Omental fat pad (tissue), 4 donors: ENCODE measurements around the gene RAPGEFL1. TPM values are rescaled to one million over a fixed set of nuclear protein-coding genes. Genes with fewer than 3 reads are reported as not detected.
"Not testable (repeated sequence)": the region's sequence is repeated elsewhere in the genome, so short reads cannot be mapped to it uniquely, and the experiment has no call there.

Experiments
- ATAC-seq: fragments of 150-250 bp; one replicate; pipeline ENCODE4 v1.9.1; 2016; ENCODE audit warnings: mild to moderate bottlenecking, moderate library complexity; ENCODE audit not compliant: low FRiP score
- DNase-seq: peaks from one replicate; pipeline ENCODE4 v3.0.0-alpha.2; 2019; ENCODE audit warnings: low spot score
- small RNA-seq: library from RNA; depleted of rRNA; stranded (forward); fragments of <200 nt; gene quantifications from one replicate; pipeline ENCODE3, GENCODE V24; 2016
- total RNA-seq, 4 donors: library from RNA; depleted of rRNA; stranded (reverse); fragments of >200 nt; gene quantifications; one replicate each; pipeline ENCODE4 v1.1.0, GENCODE V29; 2016
- TF ChIP-seq, protein P1 (sequence below), 3 donors: fragments of 450-650 bp; IDR thresholded peaks; one replicate each; pipeline ENCODE4 v1.5.1; 2016 to 2017; ENCODE audit warnings: antibody characterized with exemption in 3 of 3, mild to moderate bottlenecking in 3 of 3, moderate library complexity in 2 of 3

Gene RAPGEFL1
- total RNA-seq, 4 donors from 2014 or later, result 3.0 to 16.1 (median 4.4) TPM

DNA sequence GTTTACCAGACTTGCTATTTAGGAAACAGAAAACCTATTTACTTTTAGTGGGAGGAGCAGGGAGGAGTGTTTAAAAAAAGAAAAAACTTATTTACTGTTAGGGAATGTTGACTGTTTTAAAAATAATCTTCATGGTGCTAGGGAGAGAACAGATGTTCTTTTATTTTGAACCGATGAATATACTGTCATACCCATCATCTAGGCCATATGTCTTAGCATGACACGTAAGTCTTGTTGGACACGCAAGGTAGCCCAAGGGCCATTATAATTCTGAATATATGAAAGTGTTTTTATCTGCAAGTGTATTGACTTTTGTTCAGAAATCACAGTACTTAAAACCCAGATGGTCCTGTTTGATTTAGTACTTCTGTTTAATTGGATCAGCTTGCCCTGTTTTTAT lies 53.4 kb downstream of the RAPGEFL1 start:
- TF ChIP-seq, protein P1, sequence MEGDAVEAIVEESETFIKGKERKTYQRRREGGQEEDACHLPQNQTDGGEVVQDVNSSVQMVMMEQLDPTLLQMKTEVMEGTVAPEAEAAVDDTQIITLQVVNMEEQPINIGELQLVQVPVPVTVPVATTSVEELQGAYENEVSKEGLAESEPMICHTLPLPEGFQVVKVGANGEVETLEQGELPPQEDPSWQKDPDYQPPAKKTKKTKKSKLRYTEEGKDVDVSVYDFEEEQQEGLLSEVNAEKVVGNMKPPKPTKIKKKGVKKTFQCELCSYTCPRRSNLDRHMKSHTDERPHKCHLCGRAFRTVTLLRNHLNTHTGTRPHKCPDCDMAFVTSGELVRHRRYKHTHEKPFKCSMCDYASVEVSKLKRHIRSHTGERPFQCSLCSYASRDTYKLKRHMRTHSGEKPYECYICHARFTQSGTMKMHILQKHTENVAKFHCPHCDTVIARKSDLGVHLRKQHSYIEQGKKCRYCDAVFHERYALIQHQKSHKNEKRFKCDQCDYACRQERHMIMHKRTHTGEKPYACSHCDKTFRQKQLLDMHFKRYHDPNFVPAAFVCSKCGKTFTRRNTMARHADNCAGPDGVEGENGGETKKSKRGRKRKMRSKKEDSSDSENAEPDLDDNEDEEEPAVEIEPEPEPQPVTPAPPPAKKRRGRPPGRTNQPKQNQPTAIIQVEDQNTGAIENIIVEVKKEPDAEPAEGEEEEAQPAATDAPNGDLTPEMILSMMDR (IDR thresholded peaks at IDR 0.05), result no peak
- ATAC-seq (no peak), DNase-seq (no peak)

DNA sequence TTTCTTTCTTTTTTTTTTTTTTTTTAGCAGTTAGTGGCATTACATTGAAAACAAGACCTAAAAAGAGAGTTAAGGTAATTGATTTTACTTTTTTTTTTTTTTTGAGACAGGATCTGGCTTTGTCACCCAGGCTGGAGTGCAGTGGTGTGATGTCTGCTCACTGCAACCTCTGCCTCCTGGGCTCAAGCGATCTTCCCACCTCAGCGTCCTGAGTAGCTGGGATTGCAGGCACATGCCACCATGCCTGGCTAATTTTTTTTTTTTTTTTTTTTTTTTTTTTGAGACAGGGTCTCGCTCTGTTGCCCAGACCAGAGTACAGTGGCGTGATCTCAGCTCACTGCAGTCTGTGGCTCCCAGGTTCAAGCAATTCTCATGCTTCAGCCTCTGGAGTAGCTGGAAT lies 54.7 kb downstream of the RAPGEFL1 start:
- DNase-seq, ATAC-seq: not testable (repeated sequence)

DNA sequence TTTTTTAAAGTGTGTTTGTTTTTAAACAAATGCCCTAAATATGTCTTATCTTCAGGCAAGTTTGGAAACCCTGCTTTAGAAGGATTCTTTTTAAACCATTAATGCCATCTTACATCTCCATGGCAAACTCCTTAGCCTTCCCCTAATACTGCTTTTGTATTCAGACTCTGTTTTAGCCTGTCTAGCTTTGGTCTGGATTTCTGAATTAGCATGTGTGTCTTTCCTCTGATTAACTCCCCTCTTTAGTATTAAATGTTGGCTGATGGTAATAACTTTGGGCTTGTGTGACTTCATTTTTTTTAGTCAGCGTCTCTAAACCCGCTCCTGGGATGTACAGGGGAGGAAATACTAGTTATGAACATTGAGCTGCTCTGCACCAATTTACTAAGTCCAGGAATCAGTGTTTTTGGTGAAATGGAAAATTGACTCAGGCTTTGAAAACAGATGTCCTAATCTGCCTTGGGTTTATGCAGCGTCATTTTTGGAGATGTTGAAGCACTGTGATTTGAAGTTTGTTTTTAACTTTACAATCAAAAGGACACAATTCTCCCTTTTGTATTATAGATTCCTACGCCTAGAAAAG lies 64.1 kb downstream of the RAPGEFL1 start:
- DNase-seq (no peak), ATAC-seq (no peak)
- TF ChIP-seq, protein P1 (IDR thresholded peaks at IDR 0.05), result no peak

DNA sequence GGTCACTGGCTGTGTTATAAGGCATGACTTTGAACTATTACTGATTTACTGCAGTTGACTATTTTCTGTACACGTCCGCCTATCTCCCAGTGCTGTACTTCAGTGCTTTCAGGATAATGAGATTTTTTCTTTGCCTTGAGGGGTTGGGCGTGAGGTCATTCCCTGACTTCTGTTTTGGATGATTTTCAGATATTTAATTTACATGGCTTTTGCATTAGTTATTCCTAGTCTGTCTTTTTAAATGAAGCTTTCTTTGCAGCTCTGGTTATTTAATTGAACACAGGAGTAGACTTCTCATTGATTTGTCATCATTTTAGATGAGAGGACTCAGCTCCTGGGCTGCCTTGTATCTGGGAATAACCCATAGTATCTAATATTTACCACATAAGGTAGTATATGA lies 65.5 kb downstream of the RAPGEFL1 start:
- TF ChIP-seq, protein P1 (IDR thresholded peaks at IDR 0.05), result no peak
- no peak for DNase-seq
- no peak for ATAC-seq

DNA sequence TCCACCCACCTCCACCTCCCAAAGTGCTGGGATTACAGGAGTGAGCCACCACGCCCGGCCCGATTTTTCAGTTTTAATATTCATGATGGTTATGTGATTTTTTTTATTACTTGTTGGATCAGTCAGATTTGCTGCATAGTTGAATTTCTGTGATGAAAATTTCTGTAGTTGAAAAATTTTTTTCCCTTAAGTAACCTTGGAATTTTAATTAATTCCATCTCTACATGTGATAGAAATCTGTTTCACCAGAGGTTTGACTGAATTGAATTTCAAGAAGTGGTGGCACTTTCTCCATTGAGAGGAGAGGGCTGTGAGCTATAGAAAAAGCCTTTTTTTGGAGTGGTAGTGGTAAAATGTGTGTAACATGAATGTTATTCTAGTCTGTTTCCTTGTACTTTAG lies 66.5 kb downstream of the RAPGEFL1 start:
- DNase-seq (no peak), ATAC-seq (no peak)
- TF ChIP-seq, protein P1 (IDR thresholded peaks at IDR 0.05), result no peak

DNA sequence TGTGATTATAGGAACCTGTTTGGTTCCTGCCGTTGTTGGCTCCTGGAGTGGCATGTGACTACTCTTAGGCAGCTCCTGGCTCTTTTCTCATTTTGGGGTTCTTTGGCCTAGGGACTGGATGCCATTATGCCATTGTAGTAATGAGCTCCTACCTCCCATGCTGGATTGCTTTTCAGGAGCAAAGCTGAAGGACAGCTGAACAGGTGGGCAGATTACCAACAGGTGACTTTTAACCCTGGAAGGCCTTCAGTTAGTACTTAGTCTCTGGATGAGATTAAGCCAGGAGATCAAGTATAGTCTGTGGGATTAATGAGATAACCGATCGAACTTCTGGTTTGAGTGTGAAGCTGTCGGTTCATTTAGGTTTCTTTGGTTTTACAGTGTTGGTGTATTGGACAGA lies 67.0 kb downstream of the RAPGEFL1 start:
- TF ChIP-seq, protein P1 (IDR thresholded peaks at IDR 0.05), result no peak
- ATAC-seq (no peak), DNase-seq (no peak)

Small RNA genes lying within 50 kb of the gene (small RNA-seq; reads per million reads assigned to genes)
- not detected for gene MIR6867

Other genes with a start within 250 kb of the RAPGEFL1 start
- 100 to 1,000 TPM in 2 of 4 donors, 10 to 100 TPM in 2; 78.5 to 338 (median 163) TPM for gene ORMDL3, start 249.9 kb upstream of the RAPGEFL1 start, total RNA-seq
- not detected for gene LRRC3C, start 249.7 kb upstream of the RAPGEFL1 start, total RNA-seq
- gene GSDMA, start 214.5 kb upstream of the RAPGEFL1 start, total RNA-seq, result 1 to 10 TPM in 1 of 4 donors, under 1 TPM in 2, not detected in 1; 0.65 to 1.1 (median 0.72) TPM
- 10 to 100 TPM; 75.3 to 98.0 (median 79.4) TPM for gene PSMD3, start 196.7 kb upstream of the RAPGEFL1 start, total RNA-seq
- gene CSF3, start 162.0 kb upstream of the RAPGEFL1 start, total RNA-seq, result 10 to 100 TPM in 2 of 4 donors, not detected in 2; 51.8 to 75.2 TPM
- 10 to 100 TPM; 40.0 to 53.6 (median 49.2) TPM for gene MED24, start 123.1 kb upstream of the RAPGEFL1 start, total RNA-seq
- gene THRA, start 114.5 kb upstream of the RAPGEFL1 start, total RNA-seq, result 10 to 100 TPM; 35.7 to 87.2 (median 55.2) TPM
- 1 to 10 TPM; 3.1 to 9.3 (median 7.0) TPM for gene NR1D1, start 76.9 kb upstream of the RAPGEFL1 start, total RNA-seq
- gene MSL1, start 55.5 kb upstream of the RAPGEFL1 start, total RNA-seq, result 100 to 1,000 TPM in 1 of 4 donors, 10 to 100 TPM in 3; 50.2 to 139 (median 61.9) TPM
- gene CASC3, start 36.9 kb upstream of the RAPGEFL1 start, total RNA-seq, result 10 to 100 TPM; 36.6 to 77.6 (median 51.1) TPM
- gene WIPF2, start 41.8 kb downstream of the RAPGEFL1 start, total RNA-seq, result 10 to 100 TPM; 10.1 to 12.9 (median 10.8) TPM
- 1 to 10 TPM in 2 of 4 donors, under 1 TPM in 2; 0.56 to 4.3 (median 1.7) TPM for gene CDC6, start 110.4 kb downstream of the RAPGEFL1 start, total RNA-seq
- gene RARA, start 131.7 kb downstream of the RAPGEFL1 start, total RNA-seq, result 10 to 100 TPM; 26.7 to 61.5 (median 35.9) TPM
- 1 to 10 TPM in 1 of 4 donors, under 1 TPM in 1, not detected in 2; 0.60 to 2.0 TPM for gene GJD3, start 187.3 kb downstream of the RAPGEFL1 start, total RNA-seq
- gene TOP2A, start 240.4 kb downstream of the RAPGEFL1 start, total RNA-seq, result 10 to 100 TPM in 1 of 4 donors, 1 to 10 TPM in 2, under 1 TPM in 1; 0.65 to 12.7 (median 2.3) TPM